Right lobe of liver (tissue), 6 donors: ENCODE data around the gene PLEKHG4B. TPM values are rescaled to one million over a fixed set of nuclear protein-coding genes. Genes with fewer than 3 reads are reported as not detected.

Experiments used
- ATAC-seq, 4 donors: fragments of 200-7000 bp; cut with Tn5 transposase; one replicate each; pipeline ENCODE4 v1.9.1; 2020; ENCODE audit warnings: mild to moderate bottlenecking in 4 of 4, moderate library complexity in 4 of 4
- DNase-seq, 3 donors: peaks; one replicate each; pipeline ENCODE4 v3.0.0-alpha.2; 2020
- H3K27ac ChIP-seq, 3 donors: fragments of 200-600 bp; one replicate each; pipeline ENCODE4 v1.8.0; 2022
- H3K27me3 ChIP-seq, 2 donors: fragments of 200-600 bp; one replicate each; pipeline ENCODE4 v1.8.0; 2022
- H3K36me3 ChIP-seq, 4 donors: fragments of 200-600 bp; sonication (generic) in 1 of 4; one replicate each; pipeline versions ENCODE4 v1.5.1 to v1.8.0; 2017 to 2022; ENCODE audit warnings: control low read depth in 1 of 4
- H3K4me1 ChIP-seq, 4 donors: fragments of 200-600 bp; sonication (generic) in 1 of 4; one replicate each; pipeline versions ENCODE4 v1.5.1 to v1.8.0; 2017 to 2022; ENCODE audit warnings: control low read depth in 1 of 4
- H3K4me3 ChIP-seq, 3 donors: fragments of 200-600 bp; one replicate each; pipeline ENCODE4 v1.8.0; 2022
- H3K9me3 ChIP-seq, 4 donors: fragments of 200-600 bp; sonication (generic) in 1 of 4; one replicate each; pipeline versions ENCODE4 v1.5.1 to v1.8.0; 2017 to 2022; ENCODE audit warnings: control low read depth in 1 of 4
- POLR2A ChIP-seq: fragments of 450-650 bp; IDR thresholded peaks from one replicate; pipeline ENCODE4 v1.6.1; 2017; ENCODE audit warnings: antibody characterized with exemption, mild to moderate bottlenecking
- WGBS: methylation state at CpG from one replicate; pipeline ENCODE4 v1.1.6; 2018; ENCODE audit warnings: low coverage, low lambda C conversion rate; ENCODE audit not compliant: insufficient coverage; ENCODE audit errors: missing lambda C conversion rate; 5-methylcytosine and 5-hydroxymethylcytosine counted together
- intact Hi-C, 2 donors: fragments of 100-400 bp; cut with DNase I; formaldehyde crosslinking; loops; one replicate each; pipeline versions ENCODE4 v1.11.2 to v1.14.1; 2022
- total RNA-seq, 6 experiments: library from RNA; depleted of rRNA in 2 of 6; stranded (reverse); fragments of >200 nt in 2 of 6; fragmentation: NEBNext Ultra II Directional in 3 of 6; extraction: Animal tissue kit (Norgen Biotek cat#: 25700) in 3 of 6; gene quantifications; one replicate each; pipeline versions ENCODE4 v1.1.0 to v1.2.4, GENCODE V29; 2016 to 2023
- TF ChIP-seq, protein P1 (sequence below), 4 donors: fragments of 200-600 bp in 3 of 4; fragments of 450-650 bp in 1 of 4; IDR thresholded peaks; one replicate each; pipeline versions ENCODE4 v1.5.1 to v1.8.0; 2016 to 2022; ENCODE audit warnings: antibody characterized with exemption in 4 of 4, mild to moderate bottlenecking in 2 of 4
- donor health status: DM: no; HTN: yes; CAD: no.
- donor health status: DM: no; HTN: no; CAD: no.
- donor health status: DM: no; HTN: no; CAD: no.
- donor health status: DM: no; HTN: yes; CAD: no.
- donor health status: DM: no; HTN: yes; CAD: no.

The PLEKHG4B gene
- total RNA-seq, 6 experiments from 2014 or later, result 0.13 to 0.18 TPM; not detected in 4

DNA sequence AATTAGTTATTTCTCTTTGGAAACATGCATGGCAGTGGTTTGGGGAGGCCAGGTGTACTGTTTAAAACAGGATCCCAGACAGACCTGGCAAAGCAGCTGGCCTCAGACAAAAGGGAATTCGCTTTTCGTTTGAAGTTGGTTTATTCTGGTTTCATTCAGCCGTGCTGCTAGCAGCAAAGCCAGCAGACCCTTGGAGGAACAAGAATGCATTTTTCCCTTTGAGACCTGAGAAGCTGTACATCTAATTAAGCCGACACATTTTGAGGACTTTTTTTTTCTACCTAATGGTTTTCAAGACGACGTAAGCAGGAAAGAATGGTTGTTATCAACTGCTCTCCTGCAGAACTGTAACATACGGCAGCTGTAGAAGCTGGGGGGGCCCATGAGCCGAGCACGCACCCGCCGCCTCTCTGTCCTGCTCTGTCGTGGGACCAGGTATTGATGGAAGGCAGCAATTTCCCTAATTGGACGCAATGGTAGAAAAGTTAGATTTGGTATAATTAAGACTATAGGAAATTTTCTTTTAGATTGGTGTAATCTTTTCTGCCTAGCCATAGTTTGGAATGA, 13.6 kb downstream of the PLEKHG4B start:
- no peak for TF ChIP-seq POLR2A
- TF ChIP-seq, protein P1, sequence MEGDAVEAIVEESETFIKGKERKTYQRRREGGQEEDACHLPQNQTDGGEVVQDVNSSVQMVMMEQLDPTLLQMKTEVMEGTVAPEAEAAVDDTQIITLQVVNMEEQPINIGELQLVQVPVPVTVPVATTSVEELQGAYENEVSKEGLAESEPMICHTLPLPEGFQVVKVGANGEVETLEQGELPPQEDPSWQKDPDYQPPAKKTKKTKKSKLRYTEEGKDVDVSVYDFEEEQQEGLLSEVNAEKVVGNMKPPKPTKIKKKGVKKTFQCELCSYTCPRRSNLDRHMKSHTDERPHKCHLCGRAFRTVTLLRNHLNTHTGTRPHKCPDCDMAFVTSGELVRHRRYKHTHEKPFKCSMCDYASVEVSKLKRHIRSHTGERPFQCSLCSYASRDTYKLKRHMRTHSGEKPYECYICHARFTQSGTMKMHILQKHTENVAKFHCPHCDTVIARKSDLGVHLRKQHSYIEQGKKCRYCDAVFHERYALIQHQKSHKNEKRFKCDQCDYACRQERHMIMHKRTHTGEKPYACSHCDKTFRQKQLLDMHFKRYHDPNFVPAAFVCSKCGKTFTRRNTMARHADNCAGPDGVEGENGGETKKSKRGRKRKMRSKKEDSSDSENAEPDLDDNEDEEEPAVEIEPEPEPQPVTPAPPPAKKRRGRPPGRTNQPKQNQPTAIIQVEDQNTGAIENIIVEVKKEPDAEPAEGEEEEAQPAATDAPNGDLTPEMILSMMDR (IDR thresholded peaks at IDR 0.05), result no peak
- Histone ChIP-seq H3K4me3 (no peak overlapping the region), H3K36me3 (no peaks in the 10 kb centered on the region), H3K27me3 (no peaks in the 10 kb centered on the region), H3K4me1 (no peaks in the 10 kb centered on the region), H3K9me3 (no peaks in the 10 kb centered on the region), H3K27ac (no peak overlapping the region)
- intact Hi-C loops, result no loop called here
- 56% methylated on average over 13 of the region's 13 CpGs for WGBS
- DNase-seq (no peak), ATAC-seq (no peak)

DNA sequence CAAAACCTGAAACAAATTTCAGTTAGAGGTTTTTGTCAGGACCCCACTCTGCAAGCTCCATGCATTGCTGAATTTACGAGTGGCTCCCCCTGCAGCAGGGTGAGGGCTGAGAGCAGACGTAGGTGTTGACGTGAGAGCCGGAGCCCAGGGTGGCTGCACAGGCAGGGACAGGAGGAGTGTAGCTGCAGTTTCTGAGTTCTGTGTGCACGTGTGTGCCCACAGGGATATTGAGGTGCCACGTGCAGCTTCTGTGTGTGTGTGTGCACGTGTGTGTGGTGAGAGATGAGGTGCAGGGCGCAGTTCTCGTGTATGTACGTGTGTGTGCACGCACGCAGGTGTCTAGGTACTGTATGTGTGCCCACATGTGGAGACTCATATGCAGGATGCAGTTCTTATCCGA, 14.6 kb downstream of the PLEKHG4B start:
- H3K36me3 ChIP-seq, result no peaks in the 10 kb centered on the region
- no peaks in the 10 kb centered on the region for H3K9me3 ChIP-seq
- no peak for ATAC-seq
- 61% methylated on average over 7 of the region's 13 CpGs for WGBS
- H3K27ac ChIP-seq, result no peak overlapping the region
- intact Hi-C loops, result no loop called here
- no peak for DNase-seq
- no peaks in the 10 kb centered on the region for H3K4me1 ChIP-seq
- no peaks in the 10 kb centered on the region for H3K27me3 ChIP-seq
- TF ChIP-seq POLR2A, result no peak
- TF ChIP-seq, protein P1 (IDR thresholded peaks at IDR 0.05), result no peak
- no peak overlapping the region for H3K4me3 ChIP-seq

GRCh38 chr5:107526-107925, 15.6 kb downstream of the PLEKHG4B start:
- H3K27ac ChIP-seq, result no peak overlapping the region
- ATAC-seq, result no peak
- TF ChIP-seq, protein P1 (IDR thresholded peaks at IDR 0.05), result no peak
- no peak for TF ChIP-seq POLR2A
- no peaks in the 10 kb centered on the region for H3K27me3 ChIP-seq
- no peaks in the 10 kb centered on the region for H3K36me3 ChIP-seq
- no peaks in the 10 kb centered on the region for H3K9me3 ChIP-seq
- no peaks in the 10 kb centered on the region for H3K4me1 ChIP-seq
- intact Hi-C loops, result no loop called here
- WGBS, result 79% methylated on average over 4 of the region's 6 CpGs
- DNase-seq, result no peak
- H3K4me3 ChIP-seq, result no peak overlapping the region

DNA sequence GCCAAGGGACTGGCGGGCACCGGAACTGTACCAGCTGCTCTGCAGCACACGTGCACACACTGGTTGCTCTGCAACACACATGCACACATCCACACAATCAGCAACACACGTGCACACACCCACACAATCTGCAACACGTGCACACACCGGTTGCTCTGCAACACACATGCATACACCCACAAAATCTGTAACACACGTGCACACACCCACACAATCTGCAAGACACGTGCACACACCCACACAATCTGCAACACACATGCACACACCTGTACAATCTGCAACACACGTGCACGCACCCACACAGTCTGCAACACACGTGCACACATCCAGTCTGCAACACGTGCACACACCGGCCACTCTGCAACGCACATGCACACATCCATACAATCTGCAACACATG, 17.9 kb downstream of the PLEKHG4B start:
- DNase-seq (no peak), ATAC-seq (no peak)
- intact Hi-C loops, result no loop called here
- Histone ChIP-seq H3K27ac (no peak overlapping the region), H3K9me3 (no peaks in the 10 kb centered on the region), H3K4me3 (no peak overlapping the region), H3K27me3 (no peaks in the 10 kb centered on the region), H3K4me1 (no peaks in the 10 kb centered on the region), H3K36me3 (no peaks in the 10 kb centered on the region)
- WGBS, result 92% methylated on average over 3 of the region's 14 CpGs
- TF ChIP-seq, protein P1 (IDR thresholded peaks at IDR 0.05), result no peak
- TF ChIP-seq POLR2A, result no peak
